HG03354 (cell line): ENCODE data around the gene MSANTD7.

ENCODE experiments used
- ATAC-seq: cut with Tn5 transposase; IDR thresholded peaks from one replicate; pipeline ENCODE4 v1.9.1; 2021; ENCODE audit warnings: mild to moderate bottlenecking; ENCODE audit not compliant: unreplicated experiment, poor library complexity, severe bottlenecking

Gene MSANTD7

GRCh38 chr10:14879124-14879927 is 41.2 kb downstream of the MSANTD7 start:
- peak; percentile 27 for ATAC-seq

GRCh38 chr10:14879928-14880193 is 41.8 kb downstream of the MSANTD7 start:
- no peak for ATAC-seq

DNA sequence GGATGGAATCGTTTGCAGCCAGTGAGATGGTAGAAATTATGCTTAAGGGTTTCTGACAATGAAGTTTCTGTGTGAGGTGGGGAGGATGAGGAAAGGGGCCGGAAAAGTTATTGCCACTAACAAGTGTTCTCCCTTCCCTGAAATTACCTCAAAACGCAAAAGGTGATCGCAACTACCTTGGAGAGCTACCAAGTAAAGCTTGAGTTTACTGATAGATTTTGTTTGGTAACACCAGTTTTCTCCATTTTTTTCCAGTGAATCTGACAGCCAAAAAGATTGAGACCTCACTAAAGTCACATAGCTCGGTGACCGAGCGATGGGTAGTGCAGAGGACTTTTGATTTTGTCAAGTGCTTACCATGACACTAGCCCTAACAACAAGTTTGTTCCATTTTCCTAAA is 42.1 kb downstream of the MSANTD7 start:
- no peak for ATAC-seq

GRCh38 chr10:14884082-14884481 is 46.0 kb downstream of the MSANTD7 start:
- ATAC-seq, result no peak
